OCI-LY1 (cell line): ENCODE data around the gene DOCK1.

Source experiments
- CTCF ChIP-seq: fragments of 200-600 bp; sonication (generic), shearing (Covaris generic); IDR thresholded peaks from 2 replicates; pipeline ENCODE4 v1.5.1; 2017; ENCODE audit warnings: mild to moderate bottlenecking, antibody characterized with exemption, low read length, moderate library complexity, mixed read lengths
- EZH2 ChIP-seq: fragments of 200-600 bp; sonication (generic), shearing (Covaris generic); IDR thresholded peaks from 2 replicates; pipeline ENCODE4 v1.8.0; 2017; ENCODE audit warnings: borderline replicate concordance, mixed run types, mild to moderate bottlenecking, antibody characterized with exemption, low read length, moderate library complexity, mixed read lengths

DNA sequence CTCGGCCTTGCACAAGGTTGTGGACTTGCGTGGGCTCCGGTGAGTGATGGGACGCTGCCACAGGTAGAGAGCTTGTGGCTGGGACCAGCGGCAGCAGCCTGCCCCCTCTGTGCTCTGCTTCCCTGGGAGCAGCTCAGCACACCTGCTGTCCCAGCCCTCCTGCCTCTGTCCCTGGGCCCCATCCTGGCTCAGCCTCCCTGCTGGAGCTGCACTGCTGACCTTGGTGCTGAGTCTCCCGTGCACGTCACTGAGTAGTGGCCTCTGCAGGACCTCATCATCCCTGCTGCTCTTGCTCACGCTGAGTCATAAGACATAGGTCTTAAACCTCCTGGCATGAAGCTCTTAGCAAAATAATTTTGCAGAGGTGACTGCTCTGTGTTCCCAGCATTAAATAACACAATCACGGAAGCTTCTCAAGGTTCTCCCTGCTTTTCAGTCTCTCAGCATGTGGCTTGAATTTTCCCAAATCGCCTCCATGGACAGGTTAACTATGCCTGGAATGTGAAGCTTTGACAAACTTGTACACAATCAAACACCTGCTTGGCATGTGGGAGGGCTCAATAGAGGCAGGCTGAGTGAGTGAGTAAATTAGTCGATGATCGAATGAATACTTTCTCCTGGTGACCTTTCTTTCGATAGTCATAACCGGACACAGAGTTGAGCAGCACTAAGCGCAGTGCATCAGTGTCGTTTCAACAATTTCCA, 580.1 kb downstream of the DOCK1 start:
- TF ChIP-seq CTCF (no peak), EZH2 (no peak)
